ENCODE measurements around the gene SLC39A11. TPM values are rescaled to one million over a fixed set of nuclear protein-coding genes. Genes with fewer than 3 reads are reported as not detected.

Gene SLC39A11
- total RNA-seq, 1 experiment from 2014 or later: 46.4 TPM

DNA sequence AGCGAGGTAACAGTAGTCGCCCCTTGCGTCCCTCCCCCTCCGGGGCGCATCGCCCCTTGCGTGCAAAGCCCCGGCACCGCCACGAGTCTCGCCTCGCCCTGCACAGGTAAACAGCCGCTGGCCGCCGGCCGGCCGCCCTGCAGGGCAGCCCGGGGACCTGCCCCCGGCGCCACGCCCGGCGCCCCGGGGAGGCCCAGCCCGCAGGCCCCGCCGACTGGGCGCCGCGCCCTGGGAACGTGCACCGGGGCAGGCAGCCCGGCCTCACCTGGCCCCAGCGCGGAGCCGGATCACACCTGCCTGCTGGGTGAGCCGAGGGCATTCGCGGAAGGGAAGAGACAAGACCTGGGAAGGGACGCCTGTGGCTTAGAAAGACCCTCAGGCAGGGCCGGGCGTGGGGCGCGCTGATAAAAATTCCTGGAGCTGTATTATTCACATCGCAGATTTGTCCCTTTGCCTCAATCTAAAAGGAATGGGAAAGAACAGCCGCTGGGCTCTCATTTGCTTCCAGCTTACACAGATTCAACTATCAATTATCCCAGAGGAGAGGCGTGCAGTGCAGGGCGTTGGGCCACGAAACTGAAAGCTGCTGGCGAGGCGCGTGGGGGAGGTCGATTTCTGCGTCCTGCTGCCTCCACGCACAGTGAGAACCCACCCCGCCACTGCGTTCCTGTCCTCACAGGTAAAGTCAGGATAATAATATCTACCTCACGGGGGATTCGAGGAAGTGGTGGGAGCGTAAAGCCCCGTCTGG, 451.9 kb downstream of the SLC39A11 start:
- no peaks in the 10 kb centered on the region for H4K20me1 ChIP-seq (ENCODE audit: insufficient read depth)
- no peaks in the 10 kb centered on the region for H3K9me2 ChIP-seq (ENCODE audit: insufficient read depth)
- peak; percentile 69 for TF ChIP-seq SP1 (IDR thresholded peaks at IDR 0.05; ENCODE audit: low read depth)
- TF ChIP-seq, protein P1, sequence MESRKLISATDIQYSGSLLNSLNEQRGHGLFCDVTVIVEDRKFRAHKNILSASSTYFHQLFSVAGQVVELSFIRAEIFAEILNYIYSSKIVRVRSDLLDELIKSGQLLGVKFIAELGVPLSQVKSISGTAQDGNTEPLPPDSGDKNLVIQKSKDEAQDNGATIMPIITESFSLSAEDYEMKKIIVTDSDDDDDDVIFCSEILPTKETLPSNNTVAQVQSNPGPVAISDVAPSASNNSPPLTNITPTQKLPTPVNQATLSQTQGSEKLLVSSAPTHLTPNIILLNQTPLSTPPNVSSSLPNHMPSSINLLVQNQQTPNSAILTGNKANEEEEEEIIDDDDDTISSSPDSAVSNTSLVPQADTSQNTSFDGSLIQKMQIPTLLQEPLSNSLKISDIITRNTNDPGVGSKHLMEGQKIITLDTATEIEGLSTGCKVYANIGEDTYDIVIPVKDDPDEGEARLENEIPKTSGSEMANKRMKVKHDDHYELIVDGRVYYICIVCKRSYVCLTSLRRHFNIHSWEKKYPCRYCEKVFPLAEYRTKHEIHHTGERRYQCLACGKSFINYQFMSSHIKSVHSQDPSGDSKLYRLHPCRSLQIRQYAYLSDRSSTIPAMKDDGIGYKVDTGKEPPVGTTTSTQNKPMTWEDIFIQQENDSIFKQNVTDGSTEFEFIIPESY (IDR thresholded peaks at IDR 0.05; ENCODE audit: extremely low read depth, insufficient replicate concordance, low read length): peak; percentile 12
- peak; percentile 51; the same call in 1 of the 2 replicates for TF ChIP-seq POLR2AphosphoS5 (IDR thresholded peaks at IDR 0.05; ENCODE audit: low read depth, low read length)
- TF ChIP-seq YY1 (IDR thresholded peaks at IDR 0.05; ENCODE audit: extremely low read depth, insufficient replicate concordance, low read depth, low read length): peak; percentile 69
- TF ChIP-seq SIN3A (IDR thresholded peaks at IDR 0.05; ENCODE audit: low read depth): no peak
- 0 out of 2 replicates have a peak, but pooled peaks have one; percentile 34 for TF ChIP-seq ZFX (IDR thresholded peaks at IDR 0.05)
- peak; percentile 97 for TF ChIP-seq CBX3 (IDR thresholded peaks at IDR 0.05; ENCODE audit: low read depth)
- TF ChIP-seq, protein P2, sequence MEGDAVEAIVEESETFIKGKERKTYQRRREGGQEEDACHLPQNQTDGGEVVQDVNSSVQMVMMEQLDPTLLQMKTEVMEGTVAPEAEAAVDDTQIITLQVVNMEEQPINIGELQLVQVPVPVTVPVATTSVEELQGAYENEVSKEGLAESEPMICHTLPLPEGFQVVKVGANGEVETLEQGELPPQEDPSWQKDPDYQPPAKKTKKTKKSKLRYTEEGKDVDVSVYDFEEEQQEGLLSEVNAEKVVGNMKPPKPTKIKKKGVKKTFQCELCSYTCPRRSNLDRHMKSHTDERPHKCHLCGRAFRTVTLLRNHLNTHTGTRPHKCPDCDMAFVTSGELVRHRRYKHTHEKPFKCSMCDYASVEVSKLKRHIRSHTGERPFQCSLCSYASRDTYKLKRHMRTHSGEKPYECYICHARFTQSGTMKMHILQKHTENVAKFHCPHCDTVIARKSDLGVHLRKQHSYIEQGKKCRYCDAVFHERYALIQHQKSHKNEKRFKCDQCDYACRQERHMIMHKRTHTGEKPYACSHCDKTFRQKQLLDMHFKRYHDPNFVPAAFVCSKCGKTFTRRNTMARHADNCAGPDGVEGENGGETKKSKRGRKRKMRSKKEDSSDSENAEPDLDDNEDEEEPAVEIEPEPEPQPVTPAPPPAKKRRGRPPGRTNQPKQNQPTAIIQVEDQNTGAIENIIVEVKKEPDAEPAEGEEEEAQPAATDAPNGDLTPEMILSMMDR (IDR thresholded peaks at IDR 0.05 in 2 of 3, conservative IDR thresholded peaks at IDR 0.05 in 1 of 3; ENCODE audit: borderline replicate concordance in 1 of 3, insufficient read depth in 1 of 3, low read depth in 2 of 3, low read length in 2 of 3): no peak
- TF ChIP-seq, protein P3, sequence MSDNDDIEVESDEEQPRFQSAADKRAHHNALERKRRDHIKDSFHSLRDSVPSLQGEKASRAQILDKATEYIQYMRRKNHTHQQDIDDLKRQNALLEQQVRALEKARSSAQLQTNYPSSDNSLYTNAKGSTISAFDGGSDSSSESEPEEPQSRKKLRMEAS (IDR thresholded peaks at IDR 0.05): peak; percentile 98
- H3K4me2 ChIP-seq (ENCODE audit: low read length): peak overlapping the region; percentile 66
- ChIA-PET POLR2A (no interaction called here), RAD21 (ENCODE audit: low non-redundant PET in 1 of 2, low total read pairs in 2 of 2, uncharacterized antibody in 2 of 2, unreplicated experiment in 2 of 2) (interaction anchor here in 1 of 2 experiments (0.6 kb wide), 1 partner anchor 25 kb away, joined by 5 read pairs; no protein-coding TSS in a partner anchor), CTCF (no interaction called here)
- no peak for DNase-seq (ENCODE audit: low read depth, low spot score)
- TSS peak; percentile 90 for BruUV-seq (replicated peaks)
- no peaks in the 10 kb centered on the region for H3K36me3 ChIP-seq (ENCODE audit: control insufficient read depth in 1 of 2, insufficient read depth in 2 of 2, low read length in 2 of 2)
- peak overlapping the region; percentile 50 for H3K9ac ChIP-seq (ENCODE audit: low read length)
- ATAC-seq: peak; percentile 85
- no peaks in the 10 kb centered on the region for H3K27me3 ChIP-seq (ENCODE audit: insufficient read depth, low read length)
- peak overlapping the region; percentile 39; the same call in 1 of the 2 replicates for H3K27ac ChIP-seq (ENCODE audit: low read depth, low read length)
- H3K79me2 ChIP-seq (ENCODE audit: insufficient read depth, low read length): no peaks in the 10 kb centered on the region
- H3K4me3 ChIP-seq (replicated peaks in 1 of 2; ENCODE audit: low read depth in 1 of 2, low read length in 2 of 2): peak overlapping the region; percentile 22 to 31
- intact Hi-C loops (cut with micrococcal nuclease): no loop called here
- peaks cover 16 to 29% of the 10 kb centered on the region in 2 experiments for H3K4me1 ChIP-seq (ENCODE audit: control insufficient read depth in 1 of 2, insufficient read depth in 2 of 2, low read length in 2 of 2)
- peak overlapping the region; percentile 15 for H2AFZ ChIP-seq (ENCODE audit: low read depth, low read length, poor library complexity, severe bottlenecking)
- H3K9me3 ChIP-seq (ENCODE audit: control insufficient read depth in 1 of 2, insufficient read depth in 1 of 2, low read depth in 1 of 2, low read length in 2 of 2): no peaks in the 10 kb centered on the region; a peak in 1 of 4 replicates
